ENCODE results near the gene NABP1.

Gene NABP1

DNA sequence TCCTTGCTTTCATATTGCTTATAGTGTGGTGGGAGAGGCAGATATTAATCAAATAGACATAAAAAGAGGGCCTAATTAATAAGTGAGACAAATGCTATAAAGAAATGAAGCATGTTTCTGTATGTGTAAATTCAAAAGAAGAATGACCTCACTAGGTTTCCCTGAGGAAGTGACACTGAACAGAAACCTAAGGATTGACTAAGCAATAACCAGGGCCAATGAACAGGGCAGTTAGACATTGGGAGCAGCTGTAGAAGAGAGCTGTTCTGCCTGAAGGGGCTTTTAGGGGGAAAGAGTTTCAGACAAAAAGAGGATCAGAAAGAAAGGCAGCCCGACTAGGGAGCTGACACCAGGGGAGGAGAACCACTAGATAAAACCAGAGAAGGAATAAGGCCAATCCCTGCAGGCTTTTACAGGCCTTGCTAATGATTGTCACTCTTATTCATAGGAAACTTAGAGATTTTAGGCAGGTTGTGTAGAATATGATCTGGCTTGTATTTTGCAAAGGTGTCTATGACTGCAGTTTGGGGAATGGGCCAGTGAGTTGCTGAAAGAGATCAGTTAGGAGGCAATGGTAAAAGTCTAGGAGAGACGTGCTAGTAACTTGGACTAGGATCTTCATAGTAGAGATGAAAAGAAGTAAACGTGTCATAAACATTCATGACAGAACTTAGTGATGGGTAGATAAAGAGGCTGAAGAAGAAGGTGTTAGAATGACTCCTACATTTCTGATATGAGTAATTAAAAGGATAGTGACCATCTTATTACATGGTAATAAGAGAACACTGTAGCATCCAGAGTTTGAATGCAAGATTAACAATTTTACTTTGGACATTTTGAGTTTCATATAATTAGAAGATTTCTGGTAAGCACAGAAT is 26.8 kb upstream of the NABP1 start:
- no peak for DNase-seq

DNA sequence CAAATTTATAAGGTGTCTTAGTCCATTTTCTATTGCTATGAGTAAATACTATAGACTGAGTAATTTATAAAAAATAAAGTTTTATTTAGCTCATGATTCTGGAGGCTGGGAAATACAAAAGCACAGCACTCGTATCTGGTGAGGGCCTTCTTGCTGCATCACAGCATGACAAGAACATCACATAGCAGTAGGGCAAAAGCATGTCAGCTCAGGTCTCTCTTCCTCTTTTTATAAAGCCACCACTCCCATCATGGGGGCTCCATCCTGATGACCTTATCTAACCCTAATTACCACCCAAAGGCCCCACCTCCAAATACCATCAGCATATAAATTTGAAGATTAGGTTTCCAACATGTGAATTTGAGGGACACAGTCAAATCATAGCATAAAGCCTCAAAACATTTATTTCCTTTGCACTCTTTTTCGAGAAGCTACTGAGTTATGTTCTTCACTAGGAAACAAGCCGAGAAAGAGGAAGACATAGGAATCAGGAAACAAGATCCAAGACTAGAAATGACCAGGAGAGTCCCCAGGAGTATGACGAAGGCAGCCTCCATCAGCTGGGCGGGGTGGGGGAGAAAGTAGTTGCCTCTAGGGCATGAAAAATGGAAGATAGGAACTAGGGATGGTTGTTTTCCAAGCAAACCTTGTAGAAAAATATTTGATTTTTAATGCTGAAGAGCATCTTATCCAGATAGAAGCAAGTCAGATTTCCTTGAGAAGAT is 24.1 kb upstream of the NABP1 start:
- DNase-seq, result no peak

DNA sequence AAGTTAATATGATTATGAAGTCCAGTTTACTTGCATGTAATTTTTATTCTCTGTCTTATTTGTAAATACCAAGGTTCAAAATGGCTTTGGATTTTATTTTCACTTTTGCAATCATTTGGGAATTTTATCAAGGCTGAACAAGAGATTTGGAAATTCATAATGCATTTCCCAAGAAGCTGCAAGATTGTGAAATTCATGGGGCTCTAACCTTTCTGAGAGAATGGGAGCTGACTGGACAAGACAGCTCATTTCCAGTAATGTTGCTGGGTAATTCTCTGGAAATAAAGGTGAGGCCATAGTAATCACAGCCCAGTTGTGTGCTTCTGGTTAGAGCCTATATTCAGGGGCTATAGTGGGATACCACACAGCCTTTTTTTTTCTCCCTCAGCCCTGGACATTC is 21.5 kb upstream of the NABP1 start:
- DNase-seq, result no peak

DNA sequence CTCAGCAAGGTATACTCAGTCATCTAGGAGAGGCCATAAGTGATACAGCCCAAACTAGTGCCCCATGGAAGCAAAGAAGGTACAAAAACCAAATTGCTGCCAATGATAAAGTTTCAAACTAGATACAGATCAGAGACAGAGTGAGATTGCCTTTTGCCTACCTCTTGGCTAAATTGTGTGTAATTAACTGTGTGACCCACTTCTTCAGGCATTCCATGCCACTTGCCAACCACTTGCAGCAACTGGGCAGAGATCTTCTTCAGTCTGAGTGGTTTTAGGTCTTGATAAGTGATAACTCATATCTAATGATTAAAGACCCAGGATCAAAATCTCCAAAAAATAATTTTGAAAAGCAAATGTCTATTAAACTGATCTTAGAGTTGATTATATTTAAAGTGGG is 21.1 kb upstream of the NABP1 start:
- DNase-seq, result no peak

DNA sequence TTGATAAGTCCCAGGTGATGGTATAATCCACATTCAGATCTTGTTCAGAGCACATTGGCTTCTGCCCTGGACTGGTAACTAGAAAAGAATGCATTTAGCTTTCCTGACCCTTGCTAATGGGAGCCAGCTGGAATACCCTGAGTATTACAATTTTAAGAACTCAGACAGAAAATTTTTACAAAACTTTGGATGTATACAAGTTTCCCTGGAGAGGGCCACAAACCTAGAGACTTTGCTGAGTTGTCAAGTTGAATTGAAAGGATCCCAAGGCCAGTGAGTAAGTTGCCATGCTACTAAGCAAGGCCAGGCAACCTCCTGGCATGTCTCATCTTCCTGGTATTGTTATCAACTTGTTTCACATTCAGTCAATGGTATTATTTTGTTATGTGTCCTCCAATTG is 20.0 kb upstream of the NABP1 start:
- no peak for DNase-seq

DNA sequence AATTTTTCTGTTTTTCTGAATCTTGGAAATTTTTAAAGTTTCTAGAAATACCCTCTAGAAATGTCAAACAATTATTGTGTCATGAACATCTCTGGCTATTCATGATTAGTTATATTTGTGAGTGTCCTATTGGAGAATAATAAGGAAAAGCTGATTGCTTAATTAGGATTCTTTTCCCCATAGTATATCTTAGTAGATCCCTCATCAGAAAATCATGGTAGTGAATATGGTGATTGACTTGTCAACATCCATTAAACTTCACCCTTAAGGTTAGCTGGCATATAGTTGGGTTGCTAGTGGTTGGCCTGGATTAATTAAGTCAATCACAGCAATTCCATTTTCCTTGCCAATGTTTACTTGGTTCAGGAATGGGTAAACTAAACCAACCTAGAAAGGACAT is 18.7 kb upstream of the NABP1 start:
- DNase-seq, result no peak

DNA sequence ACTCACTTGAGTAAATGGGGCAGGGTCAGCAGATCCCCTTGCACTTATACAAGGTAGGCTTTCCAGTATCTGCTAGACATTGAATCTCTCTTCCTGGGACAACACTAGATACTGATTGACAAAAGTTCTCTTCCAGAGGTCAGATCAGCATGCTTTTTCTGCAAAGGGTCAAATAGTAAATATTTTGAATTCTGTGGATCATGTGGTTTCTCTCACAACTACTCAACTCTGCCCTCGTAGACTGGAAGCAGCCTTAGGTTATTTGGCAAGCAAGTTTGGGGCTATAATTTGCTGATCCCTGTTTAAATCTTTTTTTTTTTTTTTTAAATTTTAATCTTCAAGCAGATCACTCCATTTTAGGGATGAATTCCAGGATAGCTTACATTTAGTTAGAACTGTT is 17.4 kb upstream of the NABP1 start:
- no peak for DNase-seq

DNA sequence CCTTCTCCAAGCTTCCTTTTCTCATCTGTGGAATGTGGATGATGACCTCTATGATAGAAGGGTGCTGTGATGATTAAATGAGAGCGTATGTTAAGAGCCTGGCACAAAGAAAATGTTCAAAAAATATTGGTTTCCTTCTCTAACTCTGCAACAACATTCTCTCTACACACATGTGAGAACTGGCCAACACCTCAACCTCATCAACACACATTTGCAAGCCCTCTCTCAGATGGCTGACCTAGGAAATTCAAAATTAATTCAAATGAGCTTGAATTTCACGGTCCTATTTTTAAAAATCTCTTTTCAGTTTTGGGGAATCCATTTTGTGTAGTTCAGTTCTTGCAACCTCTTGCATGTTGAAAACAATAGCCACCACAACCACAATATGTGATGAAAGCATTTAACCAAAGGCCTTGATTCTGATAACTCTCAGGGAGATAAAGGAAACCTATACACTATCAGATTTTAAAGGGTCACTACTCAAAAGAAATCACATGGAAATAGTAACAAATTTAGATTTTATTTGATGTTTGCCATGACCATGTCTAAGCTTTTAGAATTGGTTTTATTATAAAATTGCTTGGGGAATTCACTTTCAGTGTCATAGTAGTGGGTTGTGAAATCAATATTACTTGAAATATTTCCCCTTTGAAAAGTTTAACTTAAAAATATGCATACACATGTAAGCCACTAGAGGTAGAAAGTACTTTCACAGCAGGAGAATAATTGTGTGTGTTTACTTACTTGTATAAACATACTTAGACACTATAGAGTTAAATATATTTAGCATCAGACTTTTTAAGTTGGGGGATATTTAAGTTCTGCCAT is 16.6 kb upstream of the NABP1 start:
- no peak for DNase-seq

DNA sequence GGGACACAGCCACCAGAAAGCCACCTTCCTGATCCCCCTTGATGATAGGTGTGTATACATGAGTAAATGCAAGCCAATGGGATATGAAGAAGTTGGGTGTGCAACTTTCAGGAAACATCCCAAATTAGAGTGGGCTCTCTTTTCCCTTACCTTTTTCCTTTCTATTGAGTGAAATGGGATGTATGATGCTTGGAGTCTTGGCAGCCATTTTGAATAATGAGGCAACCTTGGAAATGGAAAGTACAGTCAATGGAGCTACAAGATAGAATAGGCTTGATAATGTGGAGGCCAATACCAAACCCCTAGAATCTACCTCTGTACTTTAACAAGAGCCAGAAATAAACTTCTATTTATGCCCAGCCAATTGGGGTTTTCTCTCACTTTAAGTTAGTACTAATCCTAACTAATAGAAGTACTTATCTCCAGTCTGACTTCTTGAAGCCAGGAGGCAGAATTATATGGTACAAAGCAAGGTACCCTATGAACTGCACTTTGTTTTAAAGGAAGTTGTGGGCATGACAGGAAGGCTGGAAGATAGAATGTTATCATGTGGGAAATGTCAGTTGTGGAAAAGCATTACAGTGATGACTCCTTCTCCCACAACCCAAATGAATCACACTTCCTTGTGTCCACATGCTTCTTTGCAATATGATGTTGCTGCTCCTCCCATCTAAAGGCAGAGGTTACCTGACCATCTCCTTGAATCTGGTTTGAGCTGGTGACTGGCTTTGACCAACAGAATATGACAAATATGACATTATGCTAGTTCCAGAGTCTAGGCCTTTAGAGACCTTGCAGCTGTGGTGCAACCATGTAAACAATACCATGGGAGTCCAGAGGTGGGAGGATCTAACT is 12.9 kb upstream of the NABP1 start:
- DNase-seq, result no peak

DNA sequence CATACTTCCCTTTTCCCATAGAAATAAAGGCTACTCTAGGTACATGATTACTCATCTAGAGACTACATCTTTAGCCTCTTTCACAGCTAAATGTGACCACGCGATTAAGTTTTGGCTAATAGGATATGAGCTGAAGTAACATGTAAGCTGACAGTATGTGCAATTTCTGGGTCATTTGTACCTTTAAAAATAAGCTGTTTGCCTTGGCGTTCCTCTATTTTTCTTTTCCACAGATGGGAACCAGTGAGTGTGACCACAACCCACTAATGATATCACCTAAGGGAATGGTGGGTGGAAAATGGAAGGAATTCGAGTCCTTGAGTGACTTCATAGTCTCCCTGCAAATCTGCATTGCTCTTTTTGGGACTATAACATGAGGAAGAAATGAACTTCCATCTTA is 11.7 kb upstream of the NABP1 start:
- DNase-seq, result no peak

DNA sequence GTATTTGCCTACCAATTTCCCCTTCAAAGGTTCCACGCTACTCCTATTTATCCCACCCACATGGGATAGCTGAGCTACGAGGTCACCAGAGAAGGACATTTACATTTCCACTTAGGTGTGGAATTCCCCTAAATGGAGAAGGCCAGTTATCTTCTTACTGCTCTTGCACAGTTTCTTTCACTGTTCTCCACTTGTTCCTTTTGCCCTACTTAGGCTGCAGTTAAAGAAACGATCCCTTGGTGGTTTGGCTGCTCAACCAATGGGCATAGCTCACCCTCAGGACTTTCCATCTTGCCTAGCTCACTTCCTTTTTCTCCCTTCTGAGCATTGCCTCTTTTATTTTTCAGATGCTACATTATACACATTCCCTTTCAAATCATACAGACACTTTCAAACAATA is 11.2 kb upstream of the NABP1 start:
- DNase-seq, result no peak

DNA sequence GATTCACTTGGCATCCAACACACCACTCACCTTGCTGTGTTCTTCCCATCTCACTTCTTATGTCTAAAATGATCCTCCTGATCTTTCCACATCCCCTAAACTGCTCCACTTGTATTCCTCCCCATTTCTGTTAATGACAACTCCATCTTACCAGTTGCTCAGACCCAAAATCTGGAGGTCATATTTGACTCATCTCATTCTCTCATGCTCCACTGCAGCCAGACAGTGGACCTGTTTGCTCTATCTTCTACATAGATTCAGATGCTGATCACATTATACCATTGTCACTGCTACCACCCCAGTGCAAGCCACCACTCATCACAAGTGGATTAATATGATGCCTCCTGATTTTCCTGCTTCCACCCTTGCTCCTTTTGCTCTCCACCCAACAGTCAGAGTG is 7.9 kb upstream of the NABP1 start:
- no peak for DNase-seq

DNA sequence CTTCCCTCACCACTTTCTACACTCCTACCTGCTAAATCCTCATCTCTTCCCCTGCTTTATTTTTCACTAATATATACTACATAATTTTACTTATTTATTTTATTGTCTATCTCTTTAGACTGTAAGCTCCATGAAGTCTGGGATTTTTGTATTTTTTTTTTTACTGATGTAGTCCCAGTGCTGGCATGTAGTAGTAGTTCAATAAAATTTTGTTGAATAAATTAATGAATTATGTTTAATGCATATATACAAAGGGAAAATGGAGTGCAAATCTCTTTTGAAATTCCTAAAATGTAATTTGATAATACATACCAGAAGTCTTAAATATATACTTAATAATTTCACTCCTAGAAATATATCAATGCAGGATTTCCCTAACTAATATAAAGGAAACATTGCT is 7.1 kb upstream of the NABP1 start:
- DNase-seq, result no peak

DNA sequence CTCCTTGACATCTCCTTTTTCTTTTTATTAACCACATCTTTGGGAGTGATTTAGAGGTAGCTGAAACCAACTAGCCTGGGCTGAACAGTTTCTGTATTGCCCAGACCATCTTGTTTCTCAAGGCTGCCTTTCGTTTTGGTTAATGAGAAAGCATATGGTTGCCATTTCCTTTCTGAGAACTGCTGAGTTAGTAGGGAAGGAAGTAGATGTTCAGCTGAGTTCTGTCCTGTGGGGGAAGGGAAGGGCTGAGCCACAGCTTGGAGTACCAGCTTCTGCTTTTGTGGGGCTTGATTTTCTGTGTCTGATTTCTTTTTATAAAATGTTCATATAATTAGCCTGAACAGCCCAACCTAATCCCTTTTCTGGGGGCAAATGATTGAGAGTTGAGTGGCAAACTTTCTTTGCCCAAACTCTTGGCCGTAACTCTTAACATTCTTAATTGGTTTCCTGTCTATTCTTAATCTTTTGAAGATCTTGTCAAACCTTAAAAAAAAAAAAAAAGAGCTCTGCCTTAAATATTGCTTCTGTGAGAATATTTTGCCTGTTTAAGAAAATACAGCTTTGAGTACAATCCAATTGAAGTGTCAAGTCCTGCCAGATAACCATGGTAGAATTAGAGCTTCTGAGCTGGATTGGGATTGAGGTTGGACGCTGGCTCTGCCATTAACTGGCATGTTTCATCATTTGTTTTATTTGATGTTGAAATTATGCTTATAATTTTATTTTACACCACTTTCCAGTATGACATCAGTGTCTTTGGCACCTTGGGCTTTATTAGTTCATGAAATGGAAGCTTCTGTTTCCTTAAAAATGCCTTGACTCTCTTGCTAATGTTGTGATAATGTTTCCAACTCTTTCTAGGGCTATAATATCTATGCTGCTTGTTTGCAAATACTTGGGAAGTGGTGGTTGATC is 1.9 kb upstream of the NABP1 start:
- no peak for DNase-seq

DNA sequence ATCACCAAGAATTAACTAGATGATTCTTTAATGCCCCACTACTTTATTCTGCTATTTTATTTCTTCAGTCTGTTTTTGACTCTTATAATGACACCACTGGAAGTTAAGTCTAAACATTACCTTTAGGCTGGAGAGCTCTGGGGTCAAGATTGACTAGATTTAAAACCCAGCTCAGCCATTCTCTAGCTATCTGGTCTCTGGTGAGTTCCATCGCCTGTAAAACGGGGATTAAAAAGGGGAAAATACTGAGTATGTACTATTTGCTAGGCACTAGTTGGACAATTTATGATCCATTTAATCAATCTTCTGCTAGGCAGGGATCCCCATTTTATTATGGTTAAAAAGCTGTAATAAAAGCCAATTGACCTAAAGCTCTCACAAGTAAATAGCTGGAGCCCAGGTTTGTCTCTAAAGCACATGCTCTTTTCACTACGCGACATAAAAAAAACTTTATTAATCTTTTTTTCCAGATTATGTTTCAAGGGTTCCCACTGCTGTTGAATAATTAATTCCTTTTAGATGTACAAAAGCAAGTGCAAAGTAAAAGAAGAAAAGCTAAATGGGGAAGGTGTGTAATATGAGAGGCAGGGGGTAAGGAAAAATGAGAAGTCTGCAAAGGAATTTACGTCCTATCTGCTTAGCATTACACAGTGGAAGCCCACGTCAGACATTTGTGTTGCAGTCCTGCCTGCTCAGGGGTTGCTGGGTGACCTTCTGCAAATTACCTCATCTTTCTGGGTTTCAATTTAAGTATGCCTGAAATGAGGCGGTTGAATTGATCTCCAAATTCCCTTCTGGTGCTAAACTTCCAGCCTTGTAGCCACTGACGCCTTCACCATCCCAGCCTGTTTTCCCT is 918 bp upstream of the NABP1 start:
- no peak for DNase-seq

DNA sequence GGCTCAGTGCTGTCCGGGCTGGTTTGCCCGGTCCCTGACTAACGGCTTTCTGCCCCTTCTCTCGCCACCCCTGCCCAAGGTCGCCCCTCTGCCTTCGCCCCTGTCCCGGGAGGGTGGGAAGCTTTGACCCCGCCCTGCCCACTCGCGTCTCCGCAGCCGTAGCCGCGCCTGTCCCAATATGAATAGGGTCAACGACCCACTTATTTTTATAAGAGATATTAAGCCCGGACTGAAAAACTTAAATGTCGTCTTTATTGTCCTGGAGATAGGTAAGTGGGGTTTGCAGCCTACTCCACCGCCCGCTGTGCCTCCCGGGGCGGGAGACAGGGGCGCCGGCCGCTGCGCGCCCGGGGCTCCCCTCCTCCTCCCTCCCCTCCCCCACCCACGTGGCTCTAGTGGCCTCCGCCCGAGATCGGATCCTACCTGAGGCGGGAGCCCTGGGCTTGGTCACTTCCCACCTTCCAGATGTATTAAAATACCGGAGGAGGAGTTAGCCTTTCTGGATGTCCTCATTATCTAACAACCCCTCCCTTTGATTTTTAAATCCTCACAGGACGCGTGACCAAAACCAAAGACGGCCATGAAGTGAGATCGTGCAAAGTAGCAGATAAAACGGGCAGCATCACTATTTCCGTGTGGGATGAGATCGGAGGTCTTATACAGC is 633 bp downstream of the NABP1 start:
- DNase-seq, result peak in 1 of 2 experiments; percentile 11

DNA sequence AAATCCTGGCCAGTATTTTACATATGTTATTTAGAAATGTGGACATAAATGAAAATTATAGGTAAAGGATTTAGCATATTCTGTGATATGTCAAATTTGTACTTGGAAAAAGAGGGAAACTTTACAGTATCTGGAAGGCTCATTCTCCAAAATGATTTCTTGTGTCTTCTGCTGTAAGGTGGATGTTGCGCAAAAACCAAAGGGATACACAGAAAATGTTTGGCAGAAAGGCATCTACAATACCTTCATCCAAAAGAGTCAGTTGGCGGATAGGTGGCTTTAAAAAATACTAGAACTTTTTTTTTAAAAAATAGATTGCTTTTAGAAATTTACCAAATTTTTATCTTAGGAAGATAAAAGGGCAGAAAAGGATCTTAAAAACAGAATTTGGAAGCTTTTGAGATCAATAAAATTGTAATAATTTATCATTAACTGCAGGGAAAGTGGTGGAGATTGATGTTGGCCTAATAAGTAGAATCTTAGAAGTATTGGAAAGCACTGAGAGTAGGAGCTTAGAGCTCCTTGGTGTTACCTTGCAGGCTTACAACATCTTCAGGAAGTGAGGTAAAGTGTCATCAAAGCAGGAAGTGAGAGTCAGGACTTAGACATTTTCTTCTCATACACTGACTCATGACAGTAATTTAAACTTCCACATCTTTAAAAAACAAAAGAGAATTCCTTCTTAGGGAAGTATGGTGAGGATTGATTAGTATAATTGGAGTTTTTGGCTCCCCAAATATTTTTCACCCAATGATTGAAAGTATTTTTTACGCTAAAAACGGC is 2.1 kb downstream of the NABP1 start:
- no peak for DNase-seq

DNA sequence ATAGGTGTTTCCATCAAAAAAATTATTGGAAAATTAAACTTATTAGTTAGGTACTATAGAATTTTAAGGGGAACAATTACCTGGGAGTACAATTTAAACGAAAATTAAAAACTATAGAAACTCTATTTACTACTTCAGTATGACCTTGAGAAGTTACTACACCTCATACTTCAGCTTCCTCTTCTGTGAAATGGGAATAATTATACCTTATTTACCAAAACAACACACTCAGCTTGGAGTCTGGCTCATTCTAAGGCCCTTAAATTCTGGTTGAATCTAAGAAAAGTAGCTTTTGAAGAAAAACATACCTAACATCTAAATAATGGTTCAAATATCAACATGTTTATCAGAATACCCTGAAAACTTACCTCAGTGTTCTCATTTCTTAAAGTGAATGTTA is 2.7 kb downstream of the NABP1 start:
- no peak for DNase-seq

DNA sequence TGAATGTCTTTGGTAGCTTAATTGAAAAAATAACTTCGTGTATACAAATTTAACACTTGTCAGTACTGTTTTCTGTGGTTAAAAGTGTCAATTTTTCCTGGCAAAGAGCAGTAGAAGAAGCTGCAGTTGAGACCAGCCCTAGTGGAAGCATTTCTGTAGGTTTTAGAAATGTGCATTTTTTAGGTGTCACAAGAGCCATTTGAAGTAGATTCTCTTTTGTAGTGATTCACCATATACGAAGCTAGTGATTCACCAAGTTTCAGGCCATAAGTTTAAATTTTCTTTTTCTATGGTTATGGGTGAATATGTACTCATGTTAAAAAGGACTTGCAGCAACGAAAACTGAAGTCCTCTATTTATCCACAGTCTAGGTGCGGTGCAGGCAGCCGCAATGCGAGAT is 4.2 kb downstream of the NABP1 start:
- DNase-seq, result no peak

Data from NCI-H2081 (cell line).